NCI-H2196 (cell line): ENCODE measurements around the gene TFDP1.

Source experiments
- DNase-seq: peaks from one replicate; lab custom pipeline; 2025; ENCODE audit not compliant: unreplicated experiment; lab: John Stamatoyannopoulos, UW

TFDP1 gene

GRCh38 chr13:113584205-113584869 is at the start of gene TFDP1:
TSS of gene TFDP1 (plus strand) at chr13:113584753. CDS start at chr13:113585838, 1,085 bp downstream.
- DNase-seq: peak; percentile 78

- no peak for DNase-seq
These were observed 49.2 kb upstream of the TFDP1 start for GRCh38 chr13:113535381-113535781.

GRCh38 chr13:113536461-113537110 is 48.0 kb upstream of the TFDP1 start:
- DNase-seq: no peak

- no peak for DNase-seq
These were observed 47.3 kb upstream of the TFDP1 start for GRCh38 chr13:113537205-113537604.

GRCh38 chr13:113537909-113538688 is 46.5 kb upstream of the TFDP1 start:
- DNase-seq: no peak

- no peak for DNase-seq
These were observed 45.9 kb upstream of the TFDP1 start for GRCh38 chr13:113538689-113539058.

- DNase-seq: no peak
These were observed 45.4 kb upstream of the TFDP1 start for GRCh38 chr13:113539176-113539575.

DNA sequence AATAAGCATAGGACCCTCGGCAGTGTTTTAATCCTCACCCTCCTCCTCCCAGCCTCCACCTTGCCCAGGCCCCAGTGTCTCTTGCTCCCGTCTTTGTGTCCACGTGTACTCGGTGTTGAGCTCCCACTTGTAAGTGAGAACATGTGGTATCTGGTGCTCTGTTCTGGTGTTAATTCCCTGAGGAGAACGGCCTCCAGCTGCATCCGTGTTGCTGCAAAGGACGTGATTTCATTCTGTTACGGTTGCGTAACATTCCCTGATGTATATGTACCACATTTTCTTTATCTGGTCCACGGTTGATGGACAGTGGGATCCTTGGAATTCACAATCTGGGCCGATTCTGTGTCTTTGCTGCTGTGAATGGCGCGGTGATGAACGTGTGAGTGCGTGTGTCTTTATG is 44.7 kb upstream of the TFDP1 start:
- DNase-seq: no peak

- DNase-seq: no peak
These were observed 44.0 kb upstream of the TFDP1 start for GRCh38 chr13:113540523-113540922.

DNA sequence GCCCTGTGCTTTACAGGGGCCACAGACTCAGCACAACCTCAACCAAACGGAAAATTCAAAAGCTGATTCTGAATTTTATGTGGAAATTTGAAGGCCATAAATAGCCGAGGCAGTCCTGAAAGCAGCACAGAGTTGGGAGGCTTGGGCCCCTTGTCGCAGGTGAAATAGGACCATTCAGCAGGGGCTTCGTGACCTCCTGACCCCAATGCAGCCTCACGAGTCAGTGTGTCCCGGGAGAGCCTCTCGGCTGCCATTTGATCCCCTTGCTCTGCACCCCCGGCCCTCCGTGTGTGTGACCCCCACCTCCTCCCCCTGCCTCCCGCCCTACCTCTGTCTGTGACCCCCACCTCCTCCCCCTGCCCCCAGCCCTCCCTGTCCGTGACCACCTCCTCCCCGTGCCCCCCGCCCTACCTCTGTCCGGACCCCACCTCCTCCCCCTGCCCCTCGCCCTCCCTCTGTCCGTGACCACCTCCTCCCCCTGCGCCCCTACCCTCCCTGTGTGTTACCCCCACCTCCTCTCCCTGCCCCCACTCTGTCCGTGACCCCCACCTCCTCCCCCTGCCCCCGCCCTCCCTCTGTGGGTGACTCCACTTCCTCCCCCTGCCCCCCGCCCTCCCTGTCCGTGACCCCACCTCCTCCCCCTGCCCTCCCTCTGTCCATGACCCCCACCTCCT is 41.7 kb upstream of the TFDP1 start:
- DNase-seq: no peak

DNA sequence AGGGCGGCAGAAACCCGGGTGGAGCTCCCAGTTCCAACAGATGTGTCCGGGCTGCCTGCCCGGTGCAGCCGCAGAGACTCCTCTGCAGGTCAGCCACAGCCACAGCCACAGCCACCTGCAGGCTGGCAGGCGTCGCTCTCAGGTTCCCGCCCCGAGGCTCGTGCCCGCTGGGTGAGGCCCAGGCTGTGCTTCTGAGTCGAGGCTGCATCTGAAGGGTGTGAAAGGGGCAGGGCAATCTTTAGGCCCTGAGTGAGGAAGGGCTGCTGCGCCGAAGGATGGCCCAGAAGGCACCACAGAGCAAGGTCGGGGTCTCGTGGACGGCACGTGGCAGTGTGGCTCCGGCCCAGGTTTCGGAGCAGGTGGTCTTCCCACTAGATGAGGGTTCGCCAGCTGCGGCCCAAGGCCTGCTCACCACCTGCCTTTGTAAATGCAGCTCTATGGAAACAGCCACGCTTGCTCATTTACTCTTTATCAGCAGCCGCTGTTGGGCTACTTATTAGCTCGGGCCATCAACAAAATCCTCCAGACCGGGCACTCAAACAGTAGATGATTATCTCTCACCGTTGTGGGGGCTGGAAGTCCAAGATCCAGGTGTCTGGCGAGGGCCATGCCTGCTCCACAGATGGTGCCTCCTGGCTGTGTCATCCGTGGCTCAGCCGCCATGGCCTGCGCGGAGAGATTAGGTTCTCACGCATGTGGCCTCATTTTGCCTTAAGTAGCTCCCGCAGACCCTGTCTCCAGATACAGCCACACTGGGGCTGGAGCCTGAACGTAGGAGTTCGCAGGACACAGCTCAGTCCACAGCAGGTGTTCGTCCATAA is 40.3 kb upstream of the TFDP1 start:
- no peak for DNase-seq

DNA sequence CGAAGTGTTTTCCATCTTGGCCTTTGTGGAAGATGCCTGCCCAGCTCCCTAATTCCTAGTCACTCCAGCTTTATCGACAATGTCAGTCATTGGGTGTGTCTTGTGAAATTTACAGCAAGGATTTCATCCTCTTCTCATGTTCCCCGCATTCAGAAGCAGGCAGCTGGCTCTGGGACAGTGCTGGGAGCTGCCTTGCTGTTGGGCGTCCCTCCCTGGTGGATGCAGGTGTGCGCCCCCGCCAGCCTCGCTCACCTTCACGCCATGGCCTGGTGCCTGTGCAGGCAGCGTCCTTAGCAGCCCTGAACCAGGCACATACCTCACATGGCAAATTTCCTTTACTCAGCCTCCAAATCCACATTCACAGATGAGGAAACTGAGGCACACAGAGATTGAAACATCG is 39.7 kb upstream of the TFDP1 start:
- DNase-seq: no peak

- DNase-seq: no peak
These were observed 39.1 kb upstream of the TFDP1 start for GRCh38 chr13:113545455-113545930.

- no peak for DNase-seq
These were observed 38.5 kb upstream of the TFDP1 start for GRCh38 chr13:113545931-113546516.

- no peak for DNase-seq
These were observed 37.8 kb upstream of the TFDP1 start for GRCh38 chr13:113546571-113547237.

GRCh38 chr13:113547238-113547971 is 37.1 kb upstream of the TFDP1 start:
- DNase-seq: no peak

DNA sequence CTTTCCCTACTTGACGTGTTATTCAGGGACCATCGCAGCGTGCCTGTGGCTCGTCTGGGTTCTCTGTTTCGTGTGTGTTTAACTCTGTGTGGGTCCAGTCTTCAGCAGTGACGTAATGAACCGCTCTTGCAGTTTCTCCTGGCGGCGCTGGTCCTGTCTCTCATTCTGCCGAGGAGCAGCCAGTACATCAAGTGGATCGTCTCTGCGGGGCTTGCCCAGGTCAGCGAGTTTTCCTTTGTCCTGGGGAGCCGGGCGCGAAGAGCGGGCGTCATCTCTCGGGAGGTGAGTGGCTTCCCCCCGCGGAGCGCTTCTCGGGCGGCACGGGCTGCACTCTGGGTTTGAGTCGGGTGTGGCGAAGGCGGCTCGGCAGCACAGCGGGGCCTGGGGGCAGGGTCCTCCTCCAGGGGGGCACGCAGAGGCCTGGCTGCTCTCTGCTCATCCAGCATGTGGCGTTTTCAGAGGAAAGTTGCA is 36.3 kb upstream of the TFDP1 start:
- DNase-seq: no peak

- no peak for DNase-seq
These were observed 35.6 kb upstream of the TFDP1 start for GRCh38 chr13:113548778-113549621.
